Measurements from ENCODE around the gene GALNT10. TPM values are rescaled to one million over a fixed set of nuclear protein-coding genes. Genes with fewer than 3 reads are reported as not detected.
A peak's percentile ranks its signal among the peaks of the same experiment; 100 is the strongest.

Gene GALNT10
- total and polyA plus RNA-seq, 10 of the 15 experiments (the other 5 are each of a cell fraction or from before 2014, with no cell fraction given): 3.9 to 35.4 (median 15.5) TPM

DNA sequence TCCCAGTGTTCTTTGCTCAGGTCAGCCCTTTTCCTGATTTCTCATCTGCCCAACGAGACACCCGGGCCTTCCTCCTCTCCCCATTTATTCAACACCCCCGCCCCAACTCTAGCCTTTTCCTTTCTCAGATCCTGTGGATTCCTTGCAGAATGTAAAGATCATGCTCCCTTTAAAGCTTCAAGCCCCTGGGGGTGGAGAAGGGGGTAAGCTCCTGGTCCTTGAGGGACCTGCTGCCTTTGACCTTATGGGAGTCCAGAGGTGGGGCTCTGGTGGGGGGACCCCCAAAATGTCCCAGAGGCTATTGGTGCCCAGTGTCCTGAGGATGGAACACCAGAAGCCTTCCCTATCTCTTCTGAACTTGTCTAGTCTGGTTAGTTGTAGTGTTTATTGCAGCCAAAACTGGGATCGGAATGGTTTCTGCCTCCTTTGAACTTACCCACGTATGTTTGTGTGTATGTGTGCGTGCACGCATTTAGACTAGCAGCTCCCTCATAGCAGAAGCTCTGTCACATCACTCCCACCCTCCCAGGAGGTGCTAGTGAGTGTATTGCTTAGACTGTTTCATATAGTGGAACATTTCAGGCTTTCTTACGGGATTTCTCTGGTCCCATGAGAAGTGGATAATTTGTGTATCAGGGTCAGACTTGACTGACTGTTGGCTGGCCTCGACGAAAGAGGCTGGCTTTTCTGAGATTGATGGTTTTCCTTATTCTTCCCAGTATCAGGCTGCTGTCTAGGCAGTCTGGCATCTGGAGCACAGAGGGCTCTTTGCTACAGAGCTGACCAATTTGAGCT lies 1.1 kb downstream of the GALNT10 start:
- ChIA-PET CTCF (interaction anchor here (0.9 to 7.2 kb wide), 11 partner anchors 10 to 218 kb away, joined by 3 to 71 read pairs (median 16); no protein-coding TSS in a partner anchor), SMC1A (ENCODE audit: uncharacterized antibody, unreplicated experiment) (interaction anchor here (0.9 to 8.4 kb wide), 20 partner anchors 7 to 213 kb away, joined by 3 to 97 read pairs (median 4); no protein-coding TSS in a partner anchor), RAD21 (ENCODE audit: unreplicated experiment) (interaction anchor here (1.0 to 6.4 kb wide), 12 partner anchors 7 to 257 kb away, joined by 3 to 51 read pairs (median 4); no protein-coding TSS in a partner anchor), POLR2A (interaction anchor here (2.2 to 6.2 kb wide), 2 partner anchors 10 to 193 kb away, joined by 9 to 51 read pairs; no protein-coding TSS in a partner anchor)
- Histone ChIP-seq H3K9me3 (replicated peaks; ENCODE audit: control insufficient read depth, insufficient read depth, low read length) (no peaks in the 10 kb centered on the region), H3K79me2 (ENCODE audit: control insufficient read depth, insufficient read depth, low read length) (peaks cover 41% of the 10 kb centered on the region), H3K9ac (ENCODE audit: control insufficient read depth, insufficient read depth, low read length) (peak overlapping the region; percentile 84), H3K36me3 (ENCODE audit: control insufficient read depth in 2 of 2, insufficient read depth in 2 of 2, low read length in 1 of 2) (peaks cover 0 to 5% of the 10 kb centered on the region in 2 experiments; a peak in 1 of 4 replicates), H3K4me1 (ENCODE audit: control insufficient read depth, insufficient read depth, low read length) (peaks cover 8% of the 10 kb centered on the region), H3K4me2 (ENCODE audit: control insufficient read depth, insufficient read depth) (peak overlapping the region; percentile 96), H2AFZ (ENCODE audit: control insufficient read depth, low read depth, low read length) (no peak overlapping the region; the same call in 1 of the 2 replicates), H3K27me3 (replicated peaks in 1 of 2; ENCODE audit: control insufficient read depth in 2 of 2, insufficient read depth in 2 of 2, low read length in 1 of 2) (peaks cover 0 to 4% of the 10 kb centered on the region in 2 experiments; a peak in 1 of 4 replicates), H3K27ac (ENCODE audit: control insufficient read depth, insufficient read depth) (peak overlapping the region; percentile 37), H4K20me1 (ENCODE audit: control insufficient read depth, insufficient read depth) (no peaks in the 10 kb centered on the region; the same call in 1 of the 2 replicates), H3K4me3 (peak overlapping the region; percentile 98)
- intact Hi-C loops (cut with micrococcal nuclease; ENCODE audit: unreplicated experiment) (loop anchor here (2.0 to 5.0 kb wide), 4 partner anchors 36 to 213 kb away; no protein-coding TSS in a partner anchor), in situ Hi-C loops (cut with MboI) (no loop called here)
- peak; percentile 13 for TF ChIP-seq MEF2B (IDR thresholded peaks at IDR 0.05; ENCODE audit: partially characterized antibody, poor library complexity, severe bottlenecking)
- TF ChIP-seq EP300 (IDR thresholded peaks at IDR 0.05; ENCODE audit: borderline replicate concordance in 1 of 2, control insufficient read depth in 1 of 2, low read depth in 2 of 2, low read length in 2 of 2): no peak
- TF ChIP-seq BHLHE40 (IDR thresholded peaks at IDR 0.05; ENCODE audit: borderline replicate concordance in 1 of 2, low read depth in 2 of 2, low read length in 1 of 2): no peak
- WGBS (ENCODE audit: insufficient coverage, insufficient replicate concordance, low lambda C conversion rate, missing lambda C conversion rate): 42% methylated on average over 10 of the region's 10 CpGs
- BruUV-seq (replicated peaks): no TSS peak
- no peak for DNase-seq (ENCODE audit: low read depth, low spot score)
- peak; percentile 8; the same call in 1 of the 3 replicates for ATAC-seq
- no peak for FAIRE-seq
